Fibroblast of lung (primary cell): Measurements from ENCODE around the gene FIBCD1.

Source experiments
- CTCF ChIP-seq, 2 donors: IDR thresholded peaks in 1 of 2; conservative IDR thresholded peaks in 1 of 2; 1 replicate in 1 of 2; 2 replicates in 1 of 2; pipeline ENCODE4 v1.5.1; 2011 to 2012; ENCODE audit warnings: low read length in 2 of 2, control low read depth in 1 of 2, inconsistent platforms in 1 of 2, low read depth in 1 of 2, mild to moderate bottlenecking in 1 of 2
- EZH2 ChIP-seq: IDR thresholded peaks from 2 replicates; pipeline ENCODE4 v1.5.1; 2012; ENCODE audit warnings: low read length, control low read depth, mild to moderate bottlenecking; ENCODE audit errors: missing control alignments

- TF ChIP-seq EZH2 (no peak), CTCF (conservative IDR thresholded peaks at IDR 0.05 in 1 of 2, IDR thresholded peaks at IDR 0.05 in 1 of 2; ENCODE audit: low read depth in 1 of 2, low read length in 2 of 2) (no peak)
These were observed 18.6 kb upstream of the FIBCD1 start for GRCh38 chr9:130957451-130958203.
